Measurements from ENCODE around the gene MEF2C. TPM values are rescaled to one million over a fixed set of nuclear protein-coding genes. Genes with fewer than 3 reads are reported as not detected.

MEF2C gene
- polyA plus RNA-seq, 1 donor (not counting 4 experiments of a cell fraction or from before 2014, with no cell fraction given) = 0.10 TPM

DNA sequence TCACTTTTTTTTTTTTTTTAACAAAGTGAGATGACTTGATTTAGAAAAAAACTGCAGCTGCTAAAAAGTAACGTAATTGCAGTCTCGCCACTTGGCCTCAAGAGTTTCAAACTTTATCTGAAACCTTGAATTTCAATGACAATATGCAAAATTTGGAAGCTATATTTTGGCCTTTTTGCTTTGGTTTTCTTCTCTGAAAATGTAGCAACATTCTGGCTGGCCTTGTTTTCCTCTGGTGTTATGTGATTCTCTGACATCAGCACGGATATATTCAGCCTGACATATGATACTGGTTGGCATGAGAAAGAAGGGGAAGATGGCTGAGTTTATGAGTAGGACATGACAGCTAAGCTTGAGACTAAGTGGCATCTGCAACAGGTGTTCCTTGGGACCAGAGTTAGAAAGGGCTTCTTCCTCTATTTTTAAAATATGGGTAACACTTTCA is 136.5 kb downstream of the MEF2C start:
- Histone ChIP-seq H3K4me1 (ENCODE audit: control insufficient read depth, extremely low read depth, insufficient read depth, low read length) (no peaks in the 10 kb centered on the region), H3K9me1 (ENCODE audit: control insufficient read depth, extremely low read depth, insufficient read depth, low read length) (no peaks in the 10 kb centered on the region), H2AFZ (ENCODE audit: control insufficient read depth, low read length) (no peak overlapping the region), H4K20me1 (ENCODE audit: control insufficient read depth, extremely low read depth, insufficient read depth, low read length) (no peaks in the 10 kb centered on the region), H3K79me2 (ENCODE audit: control insufficient read depth, insufficient read depth, low read length) (no peaks in the 10 kb centered on the region), H3K9ac (ENCODE audit: control insufficient read depth, extremely low read depth, insufficient read depth, low read length) (no peak overlapping the region), H3K9me3 (ENCODE audit: control insufficient read depth, low read depth, low read length) (no peaks in the 10 kb centered on the region), H3K27me3 (ENCODE audit: control insufficient read depth, extremely low read depth, insufficient read depth, low read length) (no peaks in the 10 kb centered on the region), H3K4me3 (ENCODE audit: control insufficient read depth in 2 of 3, extremely low read depth in 1 of 3, insufficient read depth in 2 of 3, low read depth in 1 of 3, low read length in 3 of 3) (no peak overlapping the region), H3K4me2 (ENCODE audit: control insufficient read depth, extremely low read depth, insufficient read depth, low read depth, low read length) (no peak overlapping the region), H3K27ac (ENCODE audit: control insufficient read depth, insufficient read depth, low read length) (no peak overlapping the region), H3K36me3 (ENCODE audit: control insufficient read depth in 2 of 2, extremely low read depth in 1 of 2, insufficient read depth in 2 of 2, low read length in 2 of 2) (no peaks in the 10 kb centered on the region)
- dilution Hi-C loops (cut with MboI; ENCODE audit: extremely low pct_ligation_motif_present, low sequenced_read_pairs) = loop anchor here (25.0 kb wide), 1 partner anchor 591 kb away; no protein-coding TSS in a partner anchor
- FAIRE-seq = no peak
- TF ChIP-seq EZH2 (IDR thresholded peaks at IDR 0.05; ENCODE audit: low read length) (no peak), CTCF (optimal IDR thresholded peaks at IDR 0.05 in 1 of 3, IDR thresholded peaks at IDR 0.05 in 1 of 3, conservative IDR thresholded peaks at IDR 0.05 in 1 of 3; ENCODE audit: extremely low read depth in 1 of 3, insufficient read depth in 2 of 3, low read length in 3 of 3) (no peak)
- DNase-seq (ENCODE audit: low read depth, low spot score) = no peak

DNA sequence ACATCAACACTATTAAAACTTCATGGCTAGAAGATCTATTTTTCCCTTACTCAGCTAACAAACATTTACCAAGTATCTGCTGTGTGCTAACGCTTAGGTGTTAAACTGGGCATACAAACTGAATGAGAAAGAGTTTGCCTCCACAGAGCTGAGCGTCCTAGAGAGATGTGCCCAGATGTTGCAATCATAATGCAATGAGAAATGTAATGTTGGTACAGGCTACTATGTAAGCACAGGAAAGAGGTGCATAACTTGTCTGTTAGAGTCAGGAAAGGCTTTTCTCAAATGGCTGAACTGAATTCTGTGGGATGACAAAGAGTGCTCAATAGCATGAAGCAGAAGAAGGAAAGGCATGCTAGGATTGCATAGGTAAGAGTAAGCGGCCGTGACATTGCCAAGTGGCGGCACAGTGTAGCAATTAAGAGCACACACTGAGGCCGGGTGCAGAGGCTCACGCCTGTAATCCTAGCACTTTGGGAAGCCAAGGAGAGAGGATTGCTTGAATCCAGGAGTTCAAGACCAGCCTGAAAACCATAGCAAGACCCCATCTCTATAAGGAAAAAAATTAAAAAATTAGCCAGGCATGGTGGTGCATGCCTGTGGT is 137.8 kb downstream of the MEF2C start:
- no peaks in the 10 kb centered on the region for H3K4me1 ChIP-seq (ENCODE audit: control insufficient read depth, extremely low read depth, insufficient read depth, low read length)
- H3K79me2 ChIP-seq (ENCODE audit: control insufficient read depth, insufficient read depth, low read length) = no peaks in the 10 kb centered on the region
- no peak for TF ChIP-seq EZH2 (IDR thresholded peaks at IDR 0.05; ENCODE audit: low read length)
- no peak for TF ChIP-seq CTCF (optimal IDR thresholded peaks at IDR 0.05 in 1 of 3, IDR thresholded peaks at IDR 0.05 in 1 of 3, conservative IDR thresholded peaks at IDR 0.05 in 1 of 3; ENCODE audit: extremely low read depth in 1 of 3, insufficient read depth in 2 of 3, low read length in 3 of 3)
- FAIRE-seq (no peak), DNase-seq (ENCODE audit: low read depth, low spot score) (no peak)
- H4K20me1 ChIP-seq (ENCODE audit: control insufficient read depth, extremely low read depth, insufficient read depth, low read length) = no peaks in the 10 kb centered on the region
- H3K4me3 ChIP-seq (ENCODE audit: control insufficient read depth in 2 of 3, extremely low read depth in 1 of 3, insufficient read depth in 2 of 3, low read depth in 1 of 3, low read length in 3 of 3) = no peak overlapping the region
- H3K9ac ChIP-seq (ENCODE audit: control insufficient read depth, extremely low read depth, insufficient read depth, low read length) = no peak overlapping the region
- H3K9me1 ChIP-seq (ENCODE audit: control insufficient read depth, extremely low read depth, insufficient read depth, low read length) = no peaks in the 10 kb centered on the region
- dilution Hi-C loops (cut with MboI; ENCODE audit: extremely low pct_ligation_motif_present, low sequenced_read_pairs) = loop anchor here (25.0 kb wide), 1 partner anchor 592 kb away; no protein-coding TSS in a partner anchor
- H3K27ac ChIP-seq (ENCODE audit: control insufficient read depth, insufficient read depth, low read length) = no peak overlapping the region
- no peak overlapping the region for H3K4me2 ChIP-seq (ENCODE audit: control insufficient read depth, extremely low read depth, insufficient read depth, low read depth, low read length)
- H2AFZ ChIP-seq (ENCODE audit: control insufficient read depth, low read length) = no peak overlapping the region
- H3K36me3 ChIP-seq (ENCODE audit: control insufficient read depth in 2 of 2, extremely low read depth in 1 of 2, insufficient read depth in 2 of 2, low read length in 2 of 2) = no peaks in the 10 kb centered on the region
- no peaks in the 10 kb centered on the region for H3K27me3 ChIP-seq (ENCODE audit: control insufficient read depth, extremely low read depth, insufficient read depth, low read length)
- H3K9me3 ChIP-seq (ENCODE audit: control insufficient read depth, low read depth, low read length) = no peaks in the 10 kb centered on the region

Measured in keratinocyte (primary cell).